ENCODE results near the gene EGFR. TPM values are rescaled to one million over a fixed set of nuclear protein-coding genes. Genes with fewer than 3 reads are reported as not detected.

Gene EGFR
- total and polyA plus RNA-seq, 2 experiments from 2014 or later: 21.6 to 51.0 TPM

GRCh38 chr7:55250313-55250712 lies 231.5 kb downstream of the EGFR start:
- Histone ChIP-seq H4K20me1 (ENCODE audit: insufficient read depth, poor library complexity, severe bottlenecking) (no peaks in the 10 kb centered on the region), H3K79me2 (no peaks in the 10 kb centered on the region), H3K36me3 (replicated peaks; ENCODE audit: insufficient read depth, low read depth) (no peaks in the 10 kb centered on the region), H3K9me2 (replicated peaks; ENCODE audit: insufficient read depth) (no peaks in the 10 kb centered on the region), H3K27me3 (no peaks in the 10 kb centered on the region), H3K4me2 (no peak overlapping the region), H3K9me3 (ENCODE audit: low read depth) (no peaks in the 10 kb centered on the region), H2AFZ (no peak overlapping the region), H3K4me1 (ENCODE audit: insufficient read depth) (peaks cover 6% of the 10 kb centered on the region), H3K27ac (no peak overlapping the region), H3K4me3 (no peak overlapping the region)
- peak; percentile 51 for DNase-seq (ENCODE audit: low spot score)
- WGBS (ENCODE audit: low lambda C conversion rate, missing lambda C conversion rate): 47% methylated on average over 7 of the region's 7 CpGs
- no peak for TF ChIP-seq EZH2 (IDR thresholded peaks at IDR 0.05; ENCODE audit: borderline replicate concordance)
- TF ChIP-seq, protein P1, sequence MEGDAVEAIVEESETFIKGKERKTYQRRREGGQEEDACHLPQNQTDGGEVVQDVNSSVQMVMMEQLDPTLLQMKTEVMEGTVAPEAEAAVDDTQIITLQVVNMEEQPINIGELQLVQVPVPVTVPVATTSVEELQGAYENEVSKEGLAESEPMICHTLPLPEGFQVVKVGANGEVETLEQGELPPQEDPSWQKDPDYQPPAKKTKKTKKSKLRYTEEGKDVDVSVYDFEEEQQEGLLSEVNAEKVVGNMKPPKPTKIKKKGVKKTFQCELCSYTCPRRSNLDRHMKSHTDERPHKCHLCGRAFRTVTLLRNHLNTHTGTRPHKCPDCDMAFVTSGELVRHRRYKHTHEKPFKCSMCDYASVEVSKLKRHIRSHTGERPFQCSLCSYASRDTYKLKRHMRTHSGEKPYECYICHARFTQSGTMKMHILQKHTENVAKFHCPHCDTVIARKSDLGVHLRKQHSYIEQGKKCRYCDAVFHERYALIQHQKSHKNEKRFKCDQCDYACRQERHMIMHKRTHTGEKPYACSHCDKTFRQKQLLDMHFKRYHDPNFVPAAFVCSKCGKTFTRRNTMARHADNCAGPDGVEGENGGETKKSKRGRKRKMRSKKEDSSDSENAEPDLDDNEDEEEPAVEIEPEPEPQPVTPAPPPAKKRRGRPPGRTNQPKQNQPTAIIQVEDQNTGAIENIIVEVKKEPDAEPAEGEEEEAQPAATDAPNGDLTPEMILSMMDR (IDR thresholded peaks at IDR 0.05; ENCODE audit: poor library complexity): peak; percentile 30

DNA sequence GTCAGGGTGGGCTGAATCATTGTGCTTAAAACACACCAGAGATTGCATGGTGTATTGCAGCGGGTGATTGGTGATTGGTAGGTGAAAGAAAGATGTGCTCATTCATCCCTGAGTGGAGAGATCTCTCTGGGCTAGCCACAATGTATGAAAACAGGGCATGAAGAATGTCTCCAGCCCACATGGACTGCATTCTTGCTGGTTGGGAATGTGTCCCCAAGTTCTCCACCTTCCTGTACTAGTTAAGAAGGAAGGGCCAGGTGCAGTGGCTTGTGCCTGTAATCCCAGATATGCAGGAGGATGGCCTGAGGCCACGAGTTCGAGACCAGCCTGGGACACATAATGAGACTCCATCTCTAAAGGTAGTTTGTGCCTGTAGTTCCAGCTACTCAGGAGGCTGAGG lies 232.5 kb downstream of the EGFR start:
- Histone ChIP-seq H3K4me1 (ENCODE audit: insufficient read depth) (peaks cover 9% of the 10 kb centered on the region), H2AFZ (no peak overlapping the region), H3K9me2 (replicated peaks; ENCODE audit: insufficient read depth) (no peaks in the 10 kb centered on the region), H3K9me3 (ENCODE audit: low read depth) (no peaks in the 10 kb centered on the region), H3K79me2 (no peaks in the 10 kb centered on the region), H4K20me1 (ENCODE audit: insufficient read depth, poor library complexity, severe bottlenecking) (no peaks in the 10 kb centered on the region), H3K36me3 (replicated peaks; ENCODE audit: insufficient read depth, low read depth) (no peaks in the 10 kb centered on the region), H3K27ac (no peak overlapping the region), H3K4me3 (no peak overlapping the region), H3K4me2 (no peak overlapping the region), H3K27me3 (no peaks in the 10 kb centered on the region)
- TF ChIP-seq, protein P1 (IDR thresholded peaks at IDR 0.05; ENCODE audit: poor library complexity): no peak
- TF ChIP-seq EZH2phosphoT487 (IDR thresholded peaks at IDR 0.05; ENCODE audit: low read depth, severe bottlenecking, unreplicated experiment): no peak
- TF ChIP-seq EZH2 (IDR thresholded peaks at IDR 0.05; ENCODE audit: borderline replicate concordance): no peak
- DNase-seq (ENCODE audit: low spot score): no peak
- 96% methylated on average over 3 of the region's 3 CpGs for WGBS (ENCODE audit: low lambda C conversion rate, missing lambda C conversion rate)

DNA sequence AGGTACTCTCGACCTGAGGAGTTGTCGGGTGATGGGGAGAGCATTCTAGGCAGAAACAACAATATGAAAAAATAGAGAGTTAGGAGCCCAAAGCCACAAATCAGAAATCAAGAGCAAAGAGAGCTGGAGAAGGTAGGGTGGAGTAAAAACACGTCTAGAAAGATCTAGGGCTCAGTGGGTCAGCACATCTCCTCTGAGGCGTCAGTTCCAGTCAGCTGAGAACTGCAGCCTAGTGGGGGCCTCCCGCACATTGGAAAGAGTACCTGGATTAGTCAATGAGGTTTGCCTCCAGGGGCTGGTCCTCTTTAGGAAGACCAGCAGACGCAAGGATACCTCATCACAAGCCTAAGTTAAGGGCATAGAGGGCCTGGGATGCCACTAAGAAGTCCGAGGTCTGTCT lies 233.1 kb downstream of the EGFR start:
- no peak for DNase-seq (ENCODE audit: low spot score)
- 96% methylated on average over 7 of the region's 7 CpGs for WGBS (ENCODE audit: low lambda C conversion rate, missing lambda C conversion rate)
- Histone ChIP-seq H3K4me1 (ENCODE audit: insufficient read depth) (peaks cover 9% of the 10 kb centered on the region), H3K79me2 (no peaks in the 10 kb centered on the region), H2AFZ (no peak overlapping the region), H3K9me2 (replicated peaks; ENCODE audit: insufficient read depth) (no peaks in the 10 kb centered on the region), H3K36me3 (replicated peaks; ENCODE audit: insufficient read depth, low read depth) (no peaks in the 10 kb centered on the region), H3K9me3 (ENCODE audit: low read depth) (no peaks in the 10 kb centered on the region), H3K27ac (no peak overlapping the region), H4K20me1 (ENCODE audit: insufficient read depth, poor library complexity, severe bottlenecking) (no peaks in the 10 kb centered on the region), H3K27me3 (no peaks in the 10 kb centered on the region), H3K4me2 (no peak overlapping the region), H3K4me3 (no peak overlapping the region)
- TF ChIP-seq, protein P1 (IDR thresholded peaks at IDR 0.05; ENCODE audit: poor library complexity): no peak
- no peak for TF ChIP-seq EZH2phosphoT487 (IDR thresholded peaks at IDR 0.05; ENCODE audit: low read depth, severe bottlenecking, unreplicated experiment)
- TF ChIP-seq EZH2 (IDR thresholded peaks at IDR 0.05; ENCODE audit: borderline replicate concordance): no peak

DNA sequence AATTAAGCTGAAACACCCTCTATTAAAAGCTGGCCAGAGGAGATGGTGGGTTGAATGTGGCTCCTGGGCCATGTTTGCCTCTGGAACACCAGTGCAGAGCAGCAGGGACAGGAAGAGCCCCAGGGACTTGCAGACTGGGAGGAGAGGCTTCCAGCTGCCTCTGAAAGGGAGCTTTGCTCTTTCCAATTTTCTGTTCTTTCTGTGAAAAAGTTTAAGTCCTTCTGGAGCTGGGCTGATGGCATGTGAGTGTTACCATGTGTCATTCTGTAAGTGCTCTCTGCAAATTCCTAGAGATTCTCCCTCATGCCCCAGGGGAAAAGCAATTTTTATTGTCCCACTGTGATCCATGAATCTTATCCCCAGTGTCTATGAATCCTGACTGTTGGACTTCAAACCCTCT lies 233.6 kb downstream of the EGFR start:
- H4K20me1 ChIP-seq (ENCODE audit: insufficient read depth, poor library complexity, severe bottlenecking): no peaks in the 10 kb centered on the region
- H3K4me1 ChIP-seq (ENCODE audit: insufficient read depth): peaks cover 9% of the 10 kb centered on the region
- no peaks in the 10 kb centered on the region for H3K36me3 ChIP-seq (replicated peaks; ENCODE audit: insufficient read depth, low read depth)
- H3K9me3 ChIP-seq (ENCODE audit: low read depth): no peaks in the 10 kb centered on the region
- no peak overlapping the region for H3K27ac ChIP-seq
- H3K4me3 ChIP-seq: no peak overlapping the region
- H3K79me2 ChIP-seq: no peaks in the 10 kb centered on the region
- no peak for DNase-seq (ENCODE audit: low spot score)
- no peak overlapping the region for H3K4me2 ChIP-seq
- H2AFZ ChIP-seq: no peak overlapping the region
- H3K9me2 ChIP-seq (replicated peaks; ENCODE audit: insufficient read depth): no peaks in the 10 kb centered on the region
- TF ChIP-seq EZH2phosphoT487 (IDR thresholded peaks at IDR 0.05; ENCODE audit: low read depth, severe bottlenecking, unreplicated experiment) (no peak), EZH2 (IDR thresholded peaks at IDR 0.05; ENCODE audit: borderline replicate concordance) (no peak)
- TF ChIP-seq, protein P1 (IDR thresholded peaks at IDR 0.05; ENCODE audit: poor library complexity): no peak
- no peaks in the 10 kb centered on the region for H3K27me3 ChIP-seq

All from hepatocyte (in vitro differentiated cells).